HG03095 (cell line): ENCODE results near the gene FHOD3.

Experiments
- ATAC-seq: cut with Tn5 transposase; IDR thresholded peaks from one replicate; pipeline ENCODE4 v1.9.1; 2021; ENCODE audit warnings: moderate library complexity; ENCODE audit not compliant: unreplicated experiment

Gene FHOD3

DNA sequence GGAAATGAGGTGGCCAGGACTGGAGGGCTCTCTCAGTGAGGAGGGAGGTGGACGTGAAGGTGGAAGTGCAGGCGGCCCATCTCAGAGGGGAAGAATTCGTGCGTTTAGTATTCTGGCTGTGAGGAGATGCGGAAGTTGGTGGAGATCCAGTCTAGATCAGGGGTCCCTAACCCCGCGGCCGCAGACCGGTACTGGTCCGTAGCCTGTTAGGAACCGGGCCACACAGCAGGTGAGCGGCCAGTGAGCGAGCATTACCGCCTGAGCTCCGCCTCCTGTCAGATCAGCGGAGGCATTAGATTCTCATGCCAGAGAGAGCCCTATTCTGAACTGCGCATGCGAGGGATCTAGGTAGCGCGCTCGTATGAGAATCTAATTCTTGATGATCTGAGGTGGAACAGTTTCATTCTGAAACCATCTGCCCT, 1.6 kb upstream of the FHOD3 start:
- no peak for ATAC-seq

DNA sequence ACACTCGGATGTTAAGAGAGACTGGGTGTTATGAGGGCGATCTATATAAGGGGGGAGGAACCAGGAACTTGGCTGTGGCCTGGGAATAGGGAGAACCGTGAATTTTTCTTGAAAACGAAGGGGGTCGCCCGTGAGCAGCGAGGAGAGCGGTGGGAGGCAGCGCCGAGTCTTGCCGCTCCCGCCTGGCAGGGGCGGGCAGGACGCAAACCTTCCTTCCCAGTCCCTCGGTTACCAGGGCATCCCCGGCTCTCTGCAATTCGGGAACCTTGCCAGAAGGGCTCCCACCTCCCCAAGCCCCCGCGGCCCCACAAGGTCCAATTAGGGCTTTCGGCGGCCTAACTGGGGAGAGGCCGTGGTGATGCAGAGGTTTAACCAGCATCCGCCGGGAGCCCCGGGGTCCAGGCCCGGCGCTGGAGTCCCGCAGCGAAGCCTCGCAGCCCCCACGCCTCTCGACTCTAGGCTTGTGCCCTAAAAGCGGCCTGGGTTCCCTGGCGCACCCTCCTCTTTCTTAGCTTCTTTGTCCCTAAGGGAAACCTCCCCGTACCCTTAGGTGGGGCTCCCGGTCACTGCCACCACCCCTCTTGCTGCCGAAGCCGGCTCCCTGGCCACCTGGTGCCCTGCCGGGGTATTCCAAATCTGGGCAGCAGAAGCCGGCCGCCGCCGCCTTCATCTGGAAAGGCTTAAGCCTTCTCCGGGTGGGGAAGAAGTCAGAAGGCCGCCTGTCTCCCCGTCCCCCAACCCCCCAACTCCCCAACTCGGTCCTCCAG, 680 bp upstream of the FHOD3 start:
- ATAC-seq = peak; percentile 25

DNA sequence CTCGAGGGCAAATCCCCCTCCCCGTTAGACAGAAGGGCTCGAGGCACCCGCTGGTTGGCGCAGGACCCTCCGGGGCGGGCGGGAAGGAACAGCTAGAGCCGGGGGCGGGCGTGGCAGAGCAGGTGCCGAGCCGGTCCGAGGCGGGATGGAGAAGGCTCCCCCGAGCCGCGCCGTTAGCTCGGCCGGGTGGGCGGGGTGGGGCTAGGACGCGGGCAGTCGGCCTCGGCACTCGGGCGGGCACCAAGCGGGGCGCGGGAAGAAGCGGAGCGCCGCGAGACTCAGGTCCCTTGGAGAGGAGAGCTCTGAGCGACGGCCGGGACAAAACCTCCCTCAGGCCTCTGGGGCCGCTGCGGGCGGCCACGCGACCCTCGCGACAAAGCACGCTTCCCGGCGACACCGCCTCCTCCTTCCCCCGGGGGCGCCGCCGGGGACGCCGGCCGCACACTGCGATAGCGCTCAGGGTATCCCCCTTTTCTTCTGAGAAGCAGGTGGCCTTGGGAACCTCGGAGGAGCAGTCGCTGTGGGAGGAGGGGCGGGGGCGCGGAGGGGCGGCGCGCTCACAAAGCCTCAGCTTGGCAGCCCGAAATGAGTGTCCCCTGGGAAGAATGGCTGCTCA, 721 bp downstream of the FHOD3 start:
- no peak for ATAC-seq

DNA sequence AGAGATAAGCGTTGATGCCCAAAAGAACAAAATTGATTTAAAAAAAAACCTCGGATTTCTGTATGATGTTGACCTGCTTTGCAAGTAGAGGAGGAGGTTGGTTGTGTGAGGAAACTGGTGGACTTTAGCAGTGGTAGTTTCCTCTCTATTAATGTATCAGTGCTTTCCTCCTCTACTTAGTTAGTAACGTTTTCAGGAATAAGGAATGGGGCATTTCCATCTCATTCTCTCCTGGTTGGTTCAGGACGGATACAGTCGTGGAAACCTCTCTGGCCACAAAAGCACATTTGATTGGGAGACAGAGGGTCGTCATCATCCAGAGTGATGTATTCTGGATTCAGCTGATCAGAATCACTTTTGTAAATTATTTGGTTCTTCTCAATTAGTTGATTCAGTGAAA, 1.5 kb downstream of the FHOD3 start:
- ATAC-seq = no peak

DNA sequence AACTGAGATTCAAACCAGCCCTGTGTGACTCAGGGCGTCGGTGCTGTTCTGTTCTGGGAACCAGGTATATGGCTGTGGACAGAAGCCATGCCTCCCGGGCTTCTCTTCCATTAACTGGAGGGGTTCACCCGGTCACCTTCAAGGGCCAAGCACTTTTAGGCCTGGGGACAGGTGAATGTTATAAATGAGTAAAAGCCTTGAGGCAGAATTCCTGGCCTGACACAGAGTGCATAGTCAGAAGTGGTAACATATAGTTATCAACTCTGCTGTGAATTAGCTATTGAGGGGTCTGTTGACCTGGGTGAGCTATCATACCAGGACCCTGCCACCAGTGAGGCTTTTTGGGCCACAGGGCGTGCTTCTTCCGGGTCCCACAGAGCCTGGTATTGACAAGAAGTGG, 2.7 kb downstream of the FHOD3 start:
- no peak for ATAC-seq

DNA sequence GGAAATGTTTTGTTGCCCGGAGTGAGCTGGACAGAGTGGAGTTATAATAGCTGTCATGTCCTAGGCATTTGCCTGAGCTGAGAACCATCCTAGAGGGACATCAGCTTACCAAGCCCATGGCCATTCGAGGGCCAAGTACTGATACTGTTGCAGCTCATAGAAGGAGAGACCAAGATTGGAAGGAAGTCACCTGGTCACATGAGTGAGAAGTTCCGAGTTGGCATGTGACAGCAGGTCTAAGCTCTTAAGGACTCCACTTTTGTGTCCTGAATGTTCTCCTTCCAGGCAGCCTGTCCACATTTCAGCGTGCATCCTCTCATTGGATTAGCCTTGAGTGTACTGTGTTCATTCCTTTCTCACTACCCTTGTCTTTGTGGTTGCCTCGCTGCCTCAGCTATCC, 4.4 kb downstream of the FHOD3 start:
- no peak for ATAC-seq

DNA sequence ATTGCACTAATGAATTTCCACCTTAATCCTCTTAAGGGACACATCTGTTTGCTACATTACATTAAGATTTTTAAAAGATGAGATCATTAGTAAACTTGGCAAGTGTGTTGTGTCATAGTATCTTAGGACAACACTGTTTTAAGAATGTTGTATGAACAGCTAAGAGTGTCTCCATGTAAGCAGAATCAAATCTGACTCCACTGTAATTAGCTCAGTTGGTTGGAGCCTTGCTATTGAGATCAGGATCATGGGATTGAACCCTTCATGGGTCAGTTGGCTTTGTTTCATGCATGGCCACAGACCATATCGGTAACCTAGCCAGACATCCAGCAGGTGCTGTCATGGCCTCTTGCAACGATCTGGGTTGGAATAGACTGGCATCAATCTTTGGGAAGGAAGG, 5.2 kb downstream of the FHOD3 start:
- no peak for ATAC-seq

DNA sequence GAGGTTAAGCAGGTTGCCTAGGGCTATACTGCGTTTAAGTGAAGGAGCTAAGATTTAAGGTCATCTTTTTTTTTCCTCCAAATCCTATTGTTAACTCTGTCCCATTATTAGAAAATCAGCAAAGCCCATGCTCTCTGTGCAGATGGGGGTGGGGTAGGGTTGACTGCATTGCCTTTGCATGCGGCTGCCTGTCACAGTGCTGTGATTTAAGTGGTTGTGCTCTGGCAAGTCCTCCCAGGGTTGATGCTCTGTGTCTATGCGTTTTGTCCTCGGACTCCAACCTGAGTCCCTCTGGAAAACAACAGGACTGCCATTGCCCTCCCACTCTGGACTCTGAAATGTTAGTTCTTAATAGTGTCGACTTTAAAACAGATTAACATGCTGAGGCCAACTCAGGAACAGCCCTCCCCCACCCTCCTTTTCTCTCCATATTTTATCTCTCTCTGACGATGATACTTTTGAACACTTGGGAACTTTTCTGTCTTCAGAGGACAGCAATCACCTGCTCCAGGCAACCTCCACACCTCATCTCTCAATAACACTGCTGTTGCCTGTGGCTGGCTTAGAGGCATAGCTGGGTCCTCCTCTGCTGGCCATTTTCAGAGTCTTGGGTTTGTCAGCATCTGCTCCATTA, 5.8 kb downstream of the FHOD3 start:
- ATAC-seq = no peak

DNA sequence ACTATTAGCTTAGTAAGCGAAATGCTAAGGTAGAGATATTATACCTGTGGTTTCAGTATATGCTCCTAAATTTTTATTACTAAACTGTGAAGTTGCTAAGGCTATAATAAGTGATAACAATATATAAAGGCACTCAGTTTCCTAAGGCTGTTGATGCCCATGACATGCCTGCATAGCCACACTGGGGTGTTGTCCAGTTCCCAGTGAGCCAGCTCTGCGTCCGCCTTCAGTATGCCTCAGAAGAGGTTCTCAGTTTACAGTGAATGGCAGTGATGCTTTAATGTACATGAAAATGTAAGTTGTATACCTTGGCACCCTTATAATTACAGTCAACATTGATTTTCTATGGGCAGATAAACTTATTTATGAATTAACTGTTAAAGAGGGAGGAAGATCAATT, 7.2 kb downstream of the FHOD3 start:
- no peak for ATAC-seq

DNA sequence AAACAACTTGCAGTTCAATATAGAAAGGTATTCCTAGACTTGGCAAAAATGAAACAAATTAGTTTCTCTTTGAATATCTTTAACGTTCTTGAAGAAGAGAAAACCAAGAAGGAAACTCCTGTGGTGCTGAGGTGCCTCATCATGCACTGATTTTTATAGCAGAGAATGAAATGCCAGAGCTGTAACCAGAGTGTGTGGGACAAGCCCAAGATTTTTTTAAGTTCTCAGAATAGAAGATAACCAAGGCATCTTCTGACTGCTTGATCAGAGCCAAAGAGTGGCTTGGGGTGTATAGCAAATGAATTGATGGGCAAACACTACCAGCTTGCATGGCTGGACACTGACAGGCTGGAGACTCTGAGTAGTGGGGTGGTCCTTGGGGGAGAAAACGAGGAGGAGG, 7.9 kb downstream of the FHOD3 start:
- ATAC-seq = no peak

DNA sequence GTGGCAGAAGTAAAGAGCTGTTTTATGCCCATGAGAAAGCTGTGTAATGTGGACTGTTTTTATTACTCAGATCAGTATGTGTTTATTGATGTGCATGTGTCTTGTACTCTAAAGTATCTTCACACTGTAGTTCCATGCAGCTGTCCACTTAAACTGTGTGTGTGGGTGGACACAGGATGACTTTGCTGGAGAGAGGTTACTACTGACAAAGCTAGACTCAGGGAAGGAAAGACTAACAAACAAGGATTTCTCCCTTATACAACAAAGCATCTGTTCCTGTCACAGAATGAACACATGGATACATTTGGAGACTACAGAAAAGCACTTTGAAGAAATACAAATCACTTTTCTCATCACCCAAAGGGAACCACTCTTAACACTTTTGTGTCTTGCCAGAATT, 10.0 kb downstream of the FHOD3 start:
- no peak for ATAC-seq

DNA sequence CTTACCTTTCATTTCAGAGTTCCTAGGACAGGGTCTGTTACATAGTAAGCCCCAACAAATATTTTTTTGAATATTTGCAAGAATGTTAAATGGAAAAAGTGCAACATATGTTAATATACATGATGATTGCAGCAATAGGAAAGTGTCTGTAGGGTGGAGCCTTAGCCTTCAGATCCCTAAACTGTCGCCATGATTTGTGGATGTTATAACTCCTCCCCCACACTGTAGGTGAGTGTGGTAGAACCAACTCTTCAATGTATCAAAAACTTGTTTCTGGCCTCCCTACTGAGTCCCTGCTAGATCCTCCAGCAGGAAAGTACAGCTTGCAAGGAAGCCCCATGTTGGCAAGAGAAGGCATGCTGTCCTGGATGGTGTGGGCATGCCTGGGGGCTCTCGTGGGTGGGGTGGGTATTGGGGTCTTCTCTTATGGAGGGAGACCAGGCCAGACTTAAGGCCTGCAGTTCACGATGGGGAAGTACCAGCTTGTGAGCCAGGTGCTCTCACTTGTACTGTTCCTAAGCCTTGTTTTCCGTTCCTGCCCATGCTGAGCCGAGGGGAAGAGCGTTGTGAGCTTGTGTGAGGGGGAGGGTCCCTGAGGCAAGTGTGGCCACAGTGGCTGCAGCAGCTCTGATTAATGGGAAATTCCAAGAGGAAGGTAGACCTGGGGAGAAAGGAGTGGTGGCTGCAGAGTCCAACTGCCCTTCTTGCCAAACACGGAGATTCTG, 11.4 kb downstream of the FHOD3 start:
- ATAC-seq = no peak

DNA sequence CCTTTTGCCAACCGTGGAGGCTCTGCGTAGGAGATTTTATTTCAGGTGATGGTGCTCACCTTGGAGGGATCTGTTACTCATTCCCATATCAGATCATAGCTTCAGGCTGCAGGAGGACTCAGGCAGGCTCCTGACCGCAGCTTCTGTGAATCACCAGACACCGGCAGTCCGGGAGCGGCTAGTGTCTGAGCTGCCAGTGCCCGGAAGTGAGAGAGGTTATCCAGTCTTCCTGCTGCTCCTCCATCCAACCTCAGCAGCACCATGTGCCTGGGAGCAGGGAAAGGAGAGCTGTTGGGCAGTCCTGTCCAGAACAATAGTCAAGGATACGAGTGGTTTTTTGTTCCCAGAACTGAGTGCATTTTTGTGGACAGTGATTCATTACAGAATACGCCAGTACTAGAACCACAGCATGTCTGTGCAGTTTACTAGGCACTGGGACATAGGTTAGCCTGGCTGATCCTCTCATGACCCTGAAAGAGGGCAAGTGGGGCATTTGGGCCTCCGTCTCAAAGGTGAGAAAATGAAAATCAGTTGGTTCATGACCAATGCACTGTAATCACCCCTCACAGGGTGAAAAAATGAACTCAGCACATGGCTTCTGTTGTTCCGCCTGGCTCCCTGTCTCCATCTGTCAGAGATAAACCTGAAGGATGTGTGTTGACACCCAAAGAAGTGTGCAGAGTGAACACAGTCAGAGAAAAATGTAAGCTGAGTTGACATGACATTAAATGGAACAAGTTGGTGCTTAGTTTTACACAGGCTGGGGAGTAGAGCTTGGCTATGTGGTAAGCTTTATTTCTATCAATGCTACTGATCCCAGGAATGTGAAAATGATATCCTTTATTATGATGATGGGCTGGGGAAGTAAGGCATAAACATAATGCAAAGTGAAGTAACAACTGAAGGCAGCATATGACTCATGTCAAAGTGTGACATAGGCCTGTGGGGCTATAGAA, 12.2 kb downstream of the FHOD3 start:
- ATAC-seq = no peak

DNA sequence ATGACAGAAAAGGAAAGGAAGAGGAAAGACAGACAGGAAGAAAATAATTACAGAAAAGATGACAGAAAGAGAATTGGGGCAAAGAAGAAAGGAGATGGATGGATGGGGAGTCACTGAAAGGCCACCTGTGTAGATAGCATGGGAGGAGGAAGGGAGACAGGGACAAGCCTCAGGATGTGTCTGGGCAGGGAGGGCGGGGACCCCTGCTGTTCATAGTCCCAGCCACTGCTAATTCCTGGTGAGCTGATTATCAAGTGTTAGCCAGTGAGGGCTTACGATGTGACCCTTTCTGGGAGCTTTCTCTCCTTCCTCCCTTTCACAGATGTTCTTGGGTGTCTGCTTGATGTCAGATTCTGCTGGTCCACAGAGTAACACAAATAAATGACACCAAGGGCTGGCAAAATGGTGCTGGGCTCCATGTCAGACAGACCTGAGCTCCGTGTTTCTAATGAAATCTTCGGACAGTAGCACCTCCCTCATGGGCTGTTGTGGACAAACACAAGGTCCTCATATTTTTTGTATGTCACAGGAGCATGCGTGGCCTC, 13.6 kb downstream of the FHOD3 start:
- ATAC-seq = no peak

DNA sequence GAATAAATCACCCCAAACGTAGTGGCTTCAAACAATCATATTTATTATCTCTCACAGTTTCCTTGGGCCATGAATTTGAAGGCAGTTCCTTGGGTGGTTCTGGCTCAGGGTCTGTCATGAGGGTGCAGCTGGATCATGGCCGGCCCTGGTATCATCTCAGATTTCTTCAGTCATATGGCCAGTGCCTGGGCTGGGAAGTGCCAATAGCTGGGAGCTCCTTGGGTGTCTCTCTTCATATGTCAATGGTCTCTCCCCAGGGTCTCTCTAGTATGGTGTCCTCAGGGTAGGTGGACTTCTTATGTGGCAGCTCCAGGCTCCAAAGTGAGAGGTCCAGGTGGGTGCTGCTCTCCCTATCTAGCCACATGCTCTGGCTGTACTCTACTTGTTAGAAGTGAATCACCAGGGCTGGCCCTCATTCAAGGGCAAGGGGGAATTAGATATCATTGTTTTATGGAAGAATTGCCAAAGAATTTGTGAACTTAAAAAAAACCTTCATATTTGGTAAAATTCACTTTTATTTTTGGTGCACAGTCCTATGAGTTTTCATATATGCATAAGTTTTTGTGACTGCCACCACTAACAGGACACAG, 15.4 kb downstream of the FHOD3 start:
- ATAC-seq = no peak

DNA sequence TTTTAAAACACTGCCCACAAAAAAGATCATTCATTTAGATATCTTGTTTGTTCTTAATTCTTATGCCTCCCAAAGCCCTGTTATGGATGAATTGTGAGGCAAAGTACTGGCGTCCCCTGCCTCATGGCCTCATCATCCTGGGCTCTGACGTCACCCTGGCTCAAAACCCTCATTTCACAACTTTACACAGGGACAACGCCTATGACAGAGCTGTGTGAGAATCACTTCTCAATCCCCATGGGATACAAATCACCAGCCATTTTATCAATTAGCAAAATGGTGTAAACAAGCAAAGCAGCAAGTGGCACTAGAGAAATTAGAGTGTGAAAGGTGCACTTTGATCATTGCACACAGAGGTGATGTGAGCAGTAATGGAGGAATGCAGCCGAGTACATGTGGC, 16.6 kb downstream of the FHOD3 start:
- no peak for ATAC-seq

DNA sequence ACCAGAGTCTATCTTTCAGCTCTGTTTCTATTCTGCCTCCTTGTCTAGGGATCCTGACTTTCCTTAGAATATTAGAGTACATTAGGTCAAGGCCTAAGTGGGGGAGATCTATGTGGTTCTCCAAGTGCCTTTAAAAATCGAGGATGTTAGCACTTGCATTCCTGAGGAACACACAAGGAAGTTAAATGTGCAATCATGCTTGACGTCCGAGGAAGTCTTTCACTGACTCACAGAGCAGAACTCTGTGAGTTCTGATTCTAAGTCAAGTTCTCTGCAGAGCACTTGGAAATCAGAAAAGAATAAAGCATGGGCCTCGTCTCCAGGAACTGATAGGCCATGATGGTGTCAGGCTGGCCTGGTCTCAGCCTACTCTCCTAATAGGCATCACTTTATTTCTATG, 17.2 kb downstream of the FHOD3 start:
- no peak for ATAC-seq

DNA sequence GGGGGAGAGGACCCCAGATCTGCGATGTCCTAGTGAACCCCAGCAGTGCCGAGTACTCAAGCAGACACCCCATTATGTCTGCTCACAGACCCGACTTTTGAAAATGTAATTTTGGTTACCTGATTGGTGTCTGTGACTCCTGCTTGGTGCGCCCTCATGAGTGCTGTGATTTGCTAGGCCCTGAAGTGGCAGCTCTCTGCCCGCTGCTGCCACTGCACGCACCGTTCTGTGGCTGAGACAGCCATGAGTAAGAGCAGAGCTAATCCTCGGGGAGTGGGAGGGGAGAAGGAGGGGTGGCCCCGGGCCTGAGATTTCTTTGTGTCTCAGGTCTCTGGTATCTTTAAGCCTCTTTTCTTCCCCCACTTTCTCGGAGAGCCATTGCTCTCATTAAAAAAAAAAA, 18.2 kb downstream of the FHOD3 start:
- ATAC-seq = no peak

DNA sequence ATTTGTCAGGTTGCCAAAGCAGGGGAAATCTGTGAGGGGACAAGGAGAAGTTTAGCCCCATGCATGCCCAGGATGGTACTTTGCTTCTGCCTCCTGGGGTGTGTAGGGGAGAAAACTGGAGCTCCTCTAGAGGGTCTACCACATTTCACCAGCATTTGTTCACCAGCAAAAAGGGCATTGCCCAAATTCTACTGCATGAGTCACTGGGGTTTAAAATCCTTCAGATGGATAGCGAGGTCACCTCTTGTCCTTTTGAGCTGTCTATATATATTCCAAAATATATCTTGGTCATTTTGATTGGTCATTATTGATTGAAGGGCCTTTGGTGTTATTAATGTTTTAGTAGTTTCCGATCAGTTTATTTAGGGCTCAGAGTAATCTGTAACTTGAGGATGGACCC, 18.7 kb downstream of the FHOD3 start:
- no peak for ATAC-seq
